ENCODE results near the gene APCDD1L.
A peak's percentile ranks its signal among the peaks of the same experiment; 100 is the strongest.

Gene APCDD1L

GRCh38 chr20:58545565-58546415 lies 30.6 kb upstream of the APCDD1L start:
- H3K27ac ChIP-seq: no peak overlapping the region
- no peak for DNase-seq (ENCODE audit: low read depth, low spot score)

GRCh38 chr20:58544891-58545290 lies 29.7 kb upstream of the APCDD1L start:
- no peak for DNase-seq (ENCODE audit: low read depth, low spot score)
- no peak overlapping the region for H3K27ac ChIP-seq

DNA sequence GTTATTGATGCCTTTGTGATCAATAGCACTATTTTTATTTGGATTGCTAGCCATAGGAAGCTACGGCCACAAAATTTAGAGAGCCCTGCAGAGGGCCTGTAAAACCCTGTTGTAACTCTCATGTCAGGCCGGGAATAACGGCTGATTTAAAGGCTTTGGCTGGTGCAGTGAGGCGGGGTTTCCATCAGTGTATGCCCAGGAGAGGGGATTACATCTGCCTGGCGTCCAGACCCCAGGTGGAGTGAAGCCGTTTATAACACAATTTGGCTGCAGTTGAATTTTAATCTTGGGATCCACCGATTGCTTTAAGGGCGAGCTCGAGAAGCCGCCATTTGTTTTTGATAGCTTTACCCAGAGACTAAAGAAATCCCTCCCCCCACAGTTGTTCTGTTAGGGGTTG lies 29.1 kb upstream of the APCDD1L start:
- H3K27ac ChIP-seq: no peak overlapping the region
- no peak for DNase-seq (ENCODE audit: low read depth, low spot score)

- no peak overlapping the region for H3K27ac ChIP-seq
- no peak for DNase-seq (ENCODE audit: low read depth, low spot score)
Observed at GRCh38 chr20:58543274-58543673, 28.1 kb upstream of the APCDD1L start.

GRCh38 chr20:58542411-58543095 lies 27.4 kb upstream of the APCDD1L start:
- DNase-seq (ENCODE audit: low read depth, low spot score): no peak
- H3K27ac ChIP-seq: peak overlapping the region; percentile 46

DNA sequence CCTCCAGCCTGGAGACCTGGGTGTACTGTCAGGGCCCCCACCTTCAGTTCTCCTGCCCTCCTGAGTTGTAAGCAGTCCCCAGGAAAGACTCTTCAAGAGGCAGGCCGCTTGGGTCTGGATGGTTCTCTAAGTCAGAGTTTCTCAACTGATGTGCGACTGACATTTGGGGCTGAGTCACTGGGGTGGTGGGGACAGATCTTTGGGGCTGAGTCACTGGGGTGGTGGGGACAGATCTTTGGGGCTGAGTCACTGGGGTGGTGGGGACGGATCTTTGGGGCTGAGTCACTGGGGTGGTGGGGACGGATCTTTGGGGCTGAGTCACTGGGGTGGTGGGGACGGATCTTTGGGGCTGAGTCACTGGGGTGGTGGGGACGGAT lies 26.8 kb upstream of the APCDD1L start:
- DNase-seq (ENCODE audit: low read depth, low spot score): peak; percentile 20
- peak overlapping the region; percentile 46 for H3K27ac ChIP-seq

DNA sequence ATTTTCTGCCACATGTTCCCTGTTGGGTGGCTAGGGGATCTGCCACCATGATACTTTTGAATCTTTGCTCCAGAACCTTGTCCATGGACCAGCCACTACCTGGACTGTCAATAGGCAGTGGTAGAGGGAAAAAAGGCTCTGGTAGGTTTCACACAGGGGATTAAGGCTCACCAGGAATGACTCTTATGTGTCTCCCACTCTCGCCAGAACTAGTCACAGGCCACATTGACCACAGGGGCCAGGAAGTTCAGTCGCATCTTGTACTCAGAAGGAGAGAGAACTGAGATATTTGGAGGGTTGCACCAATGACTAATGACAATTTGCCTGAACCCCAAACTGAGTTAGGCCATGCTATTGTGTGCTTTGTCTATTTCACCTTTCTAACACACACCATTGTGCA lies 23.6 kb upstream of the APCDD1L start:
- no peak overlapping the region for H3K27ac ChIP-seq
- DNase-seq (ENCODE audit: low read depth, low spot score): no peak

GRCh38 chr20:58537831-58538230 lies 22.6 kb upstream of the APCDD1L start:
- H3K27ac ChIP-seq: no peak overlapping the region

DNA sequence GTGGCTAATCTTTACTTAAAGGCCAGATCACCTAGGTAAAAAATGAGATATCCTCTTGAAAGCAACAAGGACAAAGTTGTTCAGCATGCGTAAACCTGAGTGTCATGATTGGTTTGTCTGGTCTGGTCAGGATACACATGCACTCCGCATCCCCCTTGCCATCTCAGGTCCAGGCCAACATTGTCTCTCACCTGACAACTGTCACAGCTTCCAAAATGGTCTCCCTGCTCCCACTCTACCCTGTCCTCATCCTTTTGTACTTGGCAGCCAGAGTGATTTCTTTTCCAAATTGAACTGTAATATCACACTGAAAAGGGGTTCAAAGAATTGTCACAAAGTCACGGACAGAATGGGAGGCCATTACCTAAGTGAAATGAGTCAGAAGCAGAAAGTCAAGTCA lies 21.1 kb upstream of the APCDD1L start:
- no peak for DNase-seq (ENCODE audit: low read depth, low spot score)
- no peak overlapping the region for H3K27ac ChIP-seq

More at GRCh38 chr20:58537831-58538230, 22.6 kb upstream of the APCDD1L start:
- no peak for DNase-seq (ENCODE audit: low read depth, low spot score)

DNA sequence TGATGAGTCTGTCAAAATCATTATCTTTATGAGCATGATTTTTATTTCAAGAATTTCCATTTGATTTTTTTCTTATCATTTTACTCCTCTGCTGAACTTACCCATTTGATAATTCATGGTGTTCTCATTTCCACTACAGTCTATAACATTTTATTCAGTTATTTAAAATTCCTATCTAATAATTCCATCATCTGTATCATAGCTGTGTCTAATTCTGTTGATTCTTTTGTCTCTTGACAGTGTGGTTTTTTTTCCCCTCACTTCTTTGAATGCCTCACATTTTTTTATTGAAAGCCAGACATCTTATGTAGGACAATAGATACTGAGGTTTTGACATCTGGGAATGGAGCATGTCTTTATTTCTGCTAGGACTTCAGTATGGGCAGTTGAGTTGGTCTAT lies 16.5 kb upstream of the APCDD1L start:
- no peak for DNase-seq (ENCODE audit: low read depth, low spot score)
- no peak overlapping the region for H3K27ac ChIP-seq

DNA sequence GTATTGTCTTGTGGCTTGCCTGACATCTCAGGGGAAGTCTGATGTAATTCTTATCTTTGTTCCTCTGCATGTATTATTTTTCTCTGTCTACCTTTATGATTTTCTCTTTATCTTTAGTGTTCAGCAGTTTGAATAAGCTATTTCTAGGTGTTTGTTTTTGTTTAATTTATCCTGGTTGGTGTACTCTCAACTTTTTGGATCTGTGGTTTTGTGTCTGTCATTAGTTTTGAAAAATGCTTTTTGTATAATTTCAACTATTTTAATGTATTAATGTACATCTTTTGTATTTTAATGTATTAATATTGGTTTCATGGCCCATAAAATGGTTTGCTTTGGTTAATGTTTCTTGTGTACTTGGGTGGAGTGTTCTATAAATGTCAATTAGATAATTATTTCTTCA lies 15.9 kb upstream of the APCDD1L start:
- DNase-seq (ENCODE audit: low read depth, low spot score): no peak
- H3K27ac ChIP-seq: no peak overlapping the region

GRCh38 chr20:58528412-58528811 lies 13.2 kb upstream of the APCDD1L start:
- DNase-seq (ENCODE audit: low read depth, low spot score): no peak
- no peak overlapping the region for H3K27ac ChIP-seq

- no peak for DNase-seq (ENCODE audit: low read depth, low spot score)
- H3K27ac ChIP-seq: no peak overlapping the region
Observed at GRCh38 chr20:58526411-58526810, 11.2 kb upstream of the APCDD1L start.

- H3K27ac ChIP-seq: no peak overlapping the region
- peak; percentile 31 for DNase-seq (ENCODE audit: low read depth, low spot score)
Observed at GRCh38 chr20:58524814-58525213, 9.6 kb upstream of the APCDD1L start.

DNA sequence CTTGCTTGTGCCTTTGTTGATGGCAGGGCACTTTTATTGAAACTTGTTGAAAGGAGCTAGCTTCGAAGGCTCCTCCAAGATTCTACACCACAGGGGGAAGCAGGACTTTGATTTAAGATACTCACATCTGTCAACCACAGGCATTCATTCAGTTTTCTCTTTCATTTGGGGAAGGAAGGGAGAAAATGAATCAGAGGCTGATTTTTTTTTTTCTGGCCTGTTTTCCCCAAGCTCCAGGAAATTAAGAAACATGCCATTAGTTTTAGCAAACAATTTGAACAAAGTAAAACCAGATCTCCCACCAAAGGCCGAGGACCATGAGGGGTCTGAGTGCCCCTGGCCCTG lies 8.7 kb upstream of the APCDD1L start:
- no peak overlapping the region for H3K27ac ChIP-seq
- DNase-seq (ENCODE audit: low read depth, low spot score): no peak

- DNase-seq (ENCODE audit: low read depth, low spot score): no peak
- H3K27ac ChIP-seq: no peak overlapping the region
Observed at GRCh38 chr20:58523072-58523970, 8.1 kb upstream of the APCDD1L start.

DNA sequence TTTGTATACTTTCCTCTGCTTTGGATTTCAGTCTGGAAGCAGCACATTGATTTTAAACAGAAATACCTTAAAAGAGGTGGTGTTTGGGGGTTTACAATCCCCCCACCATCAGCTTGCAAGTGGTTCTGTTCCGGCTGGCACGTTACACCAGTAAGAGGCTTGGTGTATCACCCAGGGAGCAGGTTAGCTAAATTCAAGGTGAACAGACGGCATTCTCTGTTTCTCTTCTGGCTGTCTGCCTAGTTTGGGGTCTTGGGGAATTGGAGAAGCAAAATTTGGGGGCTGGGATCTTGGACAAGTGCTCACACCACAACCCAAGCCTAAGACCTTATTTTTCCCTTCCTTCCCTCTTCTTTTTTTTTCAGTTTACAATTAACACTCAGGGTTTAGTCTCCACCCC lies 7.5 kb upstream of the APCDD1L start:
- no peak overlapping the region for H3K27ac ChIP-seq
- no peak for DNase-seq (ENCODE audit: low read depth, low spot score)

GRCh38 chr20:58521763-58522162 lies 6.6 kb upstream of the APCDD1L start:
- H3K27ac ChIP-seq: no peak overlapping the region
- DNase-seq (ENCODE audit: low read depth, low spot score): no peak

- H3K27ac ChIP-seq: no peak overlapping the region
- DNase-seq (ENCODE audit: low read depth, low spot score): no peak
Observed at GRCh38 chr20:58519940-58520712, 4.9 kb upstream of the APCDD1L start.
